Hepatocyte (in vitro differentiated cells): Measurements from ENCODE around the gene POLR1E.
"Not testable (repeated sequence)": the region's sequence is repeated elsewhere in the genome, so short reads cannot be mapped to it uniquely, and the experiment has no call there.

Source experiments
- CTCF ChIP-seq: fragments of 200-600 bp; sonication (generic); IDR thresholded peaks from 2 replicates; pipeline ENCODE4 v1.5.1; 2016; ENCODE audit warnings: antibody characterized with exemption, mild to moderate bottlenecking; ENCODE audit not compliant: poor library complexity
- EZH2 ChIP-seq: fragments of 200-600 bp; sonication (generic); IDR thresholded peaks from 2 replicates; pipeline ENCODE4 v1.6.1; 2016; ENCODE audit warnings: antibody characterized with exemption, mild to moderate bottlenecking, borderline replicate concordance

DNA sequence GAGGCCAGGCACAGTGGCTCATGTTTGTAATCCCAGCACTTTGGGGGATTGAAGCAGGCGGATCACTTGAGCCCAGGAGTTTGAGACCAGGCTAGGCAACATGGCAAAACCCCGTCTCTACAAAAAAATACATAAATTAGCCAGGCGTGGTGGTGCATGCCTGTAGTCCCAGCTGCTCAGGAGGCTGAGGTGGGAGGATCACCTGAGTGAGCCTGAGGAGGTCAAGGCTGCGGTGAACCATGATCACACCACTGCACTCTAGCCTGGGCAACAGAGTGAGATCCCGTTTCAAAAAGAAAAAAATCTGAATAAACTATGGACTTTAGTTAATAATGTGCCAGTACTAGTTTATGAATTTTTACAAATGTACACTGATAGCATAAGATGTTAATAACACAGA, 24.3 kb downstream of the POLR1E start:
- not testable (repeated sequence) for TF ChIP-seq CTCF, EZH2
